ENCODE measurements around the gene CAPN15. TPM values are rescaled to one million over a fixed set of nuclear protein-coding genes. Genes with fewer than 3 reads are reported as not detected.
A peak's percentile ranks its signal among the peaks of the same experiment; 100 is the strongest.

CAPN15 gene
- total and polyA plus RNA-seq, 9 of the 15 experiments (the other 6 are each of a cell fraction or from before 2014, with no cell fraction given) = 0.62 to 111 (median 14.2) TPM

DNA sequence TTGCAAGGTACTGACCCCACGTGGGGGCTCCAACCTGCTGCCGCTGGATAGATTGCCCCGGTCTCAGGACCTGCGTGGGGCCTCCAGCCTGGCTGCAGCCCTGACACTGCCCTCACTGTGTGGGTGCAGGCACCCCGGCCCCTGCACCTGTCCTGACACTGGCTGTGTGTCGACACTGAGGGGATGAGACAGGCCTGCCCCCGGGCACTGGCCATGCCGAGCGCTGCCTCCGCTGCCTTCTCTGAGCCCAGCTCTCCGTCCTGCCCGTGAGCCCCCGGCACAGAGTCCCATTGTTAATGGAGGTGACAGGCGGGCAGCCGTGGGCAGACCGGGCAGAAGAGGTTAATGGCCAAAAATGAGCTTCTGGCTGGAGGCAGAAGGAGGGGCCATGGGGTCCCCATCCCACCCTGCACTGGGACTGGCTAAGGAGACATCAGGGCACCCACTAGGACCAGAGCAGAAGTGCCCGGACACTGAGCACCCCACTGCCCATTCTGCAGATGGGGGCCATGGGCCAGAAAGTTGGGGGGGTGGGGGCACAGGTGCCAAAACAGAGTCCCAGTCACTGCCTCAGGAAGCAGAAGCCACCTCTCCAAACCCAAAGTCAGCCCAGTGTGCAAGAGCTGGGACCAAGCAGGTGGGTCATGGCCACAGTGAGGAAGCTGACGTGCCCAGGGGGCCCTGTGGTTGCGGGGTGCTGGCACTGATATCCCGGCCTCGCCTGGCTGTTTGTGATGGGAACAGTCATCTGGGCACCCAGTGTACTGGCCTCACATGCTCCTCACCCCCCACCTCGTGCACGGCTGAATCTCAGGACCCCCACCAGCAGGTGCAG lies 30.2 kb downstream of the CAPN15 start (continued):
- no peak for TF ChIP-seq CREB3L1 (IDR thresholded peaks at IDR 0.05; ENCODE audit: borderline replicate concordance, low read depth)

GRCh38 chr16:558298-559020 lies 30.9 kb downstream of the CAPN15 start:
- Histone ChIP-seq H3K36me3 (ENCODE audit: control insufficient read depth, insufficient read depth, low read length) (peaks cover 8% of the 10 kb centered on the region; the same call in 1 of the 3 replicates), H3K27ac (ENCODE audit: extremely low read depth, low read depth, low read length) (no peak overlapping the region), H3K4me3 (no peak overlapping the region), H3K79me2 (ENCODE audit: control insufficient read depth, insufficient read depth, low read length) (no peaks in the 10 kb centered on the region), H3K9ac (ENCODE audit: insufficient read depth in 1 of 2, low read depth in 2 of 2, low read length in 2 of 2) (no peak overlapping the region), H3K4me1 (replicated peaks in 1 of 2; ENCODE audit: control insufficient read depth in 2 of 2, insufficient read depth in 2 of 2, low read length in 2 of 2) (peaks cover 0 to 86% of the 10 kb centered on the region in 2 experiments; a peak in 2 of 5 replicates), H2AFZ (ENCODE audit: low read depth, low read length) (no peak overlapping the region), H4K20me1 (replicated peaks; ENCODE audit: control insufficient read depth, insufficient read depth, low read length) (no peaks in the 10 kb centered on the region), H3K9me3 (replicated peaks; ENCODE audit: control insufficient read depth, insufficient read depth, low read depth, low read length) (no peaks in the 10 kb centered on the region), H3K4me2 (ENCODE audit: insufficient read depth, low read length) (no peak overlapping the region), H3K9me1 (ENCODE audit: control insufficient read depth, insufficient read depth, low read length) (no peaks in the 10 kb centered on the region), H3K27me3 (ENCODE audit: control insufficient read depth in 2 of 2, insufficient read depth in 2 of 2, low read length in 2 of 2) (peaks cover 3 to 17% of the 10 kb centered on the region in 2 experiments; a peak in 4 of 5 replicates)
- WGBS (ENCODE audit: insufficient coverage, low coverage, missing lambda C conversion rate) = 29% methylated on average over 17 of the region's 22 CpGs
- in situ Hi-C loops (cut with MboI) = no loop called here
- ATAC-seq = peak; percentile 17
- ChIA-PET POLR2A (interaction anchor here (0.6 to 1.0 kb wide), 2 partner anchors 31 to 1001 kb away, joined by 3 read pairs; partner anchors contain the start of gene CAPN15), CTCF (ENCODE audit: low intra/inter-chr PET ratio) (no interaction called here)
- no peak for TF ChIP-seq PKNOX1 (IDR thresholded peaks at IDR 0.05)
- TF ChIP-seq ZNF785 (CRISPR knock-in tag; IDR thresholded peaks at IDR 0.05) = no peak
- TF ChIP-seq TFAP4 (CRISPR knock-in tag; IDR thresholded peaks at IDR 0.05; ENCODE audit: borderline replicate concordance) = 0 out of 2 replicates have a peak, but pooled peaks have one; percentile 12
- TF ChIP-seq POLR2A (conservative IDR thresholded peaks at IDR 0.05) = no peak
- no peak for TF ChIP-seq GABPA (tag; conservative IDR thresholded peaks at IDR 0.05; ENCODE audit: low read depth)
- no TSS peak for BruUV-seq (replicated peaks)
- no peak for DNase-seq (ENCODE audit: extremely low read depth in 1 of 4, low spot score in 3 of 4)
- no peak for FAIRE-seq
- intact Hi-C loops (cut with micrococcal nuclease) = no loop called here

Data from K562 (cell line).